ENCODE data around the gene KARS1.
"Not testable (repeated sequence)": the region's sequence is repeated elsewhere in the genome, so short reads cannot be mapped to it uniquely, and the experiment has no call there.

The KARS1 gene

DNA sequence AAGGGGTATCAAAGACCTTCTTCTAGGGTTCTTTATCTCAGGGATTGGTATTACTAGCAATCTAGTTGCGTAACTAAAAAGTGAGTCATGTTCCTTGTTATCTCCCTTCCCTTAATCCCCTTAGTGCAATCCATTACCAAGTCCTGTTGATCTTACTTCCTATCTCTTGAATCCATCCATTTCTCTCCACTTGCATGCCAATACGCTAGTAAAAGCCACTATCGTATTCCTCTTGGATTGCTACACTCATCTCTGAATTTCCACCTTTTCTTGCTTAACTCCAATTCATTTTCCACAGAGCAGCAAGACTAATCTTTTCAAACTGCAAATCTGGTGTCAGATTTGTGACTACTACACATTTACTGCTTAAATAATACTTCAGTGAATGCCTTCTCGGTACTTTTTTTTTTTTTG lies 22.5 kb downstream of the KARS1 start:
- DNase-seq (ENCODE audit: low spot score), result no peak

- DNase-seq (ENCODE audit: low spot score), result peak; percentile 97
Observed at GRCh38 chr16:75622761-75623605, 24.5 kb downstream of the KARS1 start, which contains the start of gene ADAT1. ADAT1 (minus strand) TSS chr16:75623281; CDS start chr16:75620799, 2,482 bp downstream.

- no peak for DNase-seq (ENCODE audit: low spot score)
Observed at GRCh38 chr16:75621170-75621477, 26.3 kb downstream of the KARS1 start.

DNA sequence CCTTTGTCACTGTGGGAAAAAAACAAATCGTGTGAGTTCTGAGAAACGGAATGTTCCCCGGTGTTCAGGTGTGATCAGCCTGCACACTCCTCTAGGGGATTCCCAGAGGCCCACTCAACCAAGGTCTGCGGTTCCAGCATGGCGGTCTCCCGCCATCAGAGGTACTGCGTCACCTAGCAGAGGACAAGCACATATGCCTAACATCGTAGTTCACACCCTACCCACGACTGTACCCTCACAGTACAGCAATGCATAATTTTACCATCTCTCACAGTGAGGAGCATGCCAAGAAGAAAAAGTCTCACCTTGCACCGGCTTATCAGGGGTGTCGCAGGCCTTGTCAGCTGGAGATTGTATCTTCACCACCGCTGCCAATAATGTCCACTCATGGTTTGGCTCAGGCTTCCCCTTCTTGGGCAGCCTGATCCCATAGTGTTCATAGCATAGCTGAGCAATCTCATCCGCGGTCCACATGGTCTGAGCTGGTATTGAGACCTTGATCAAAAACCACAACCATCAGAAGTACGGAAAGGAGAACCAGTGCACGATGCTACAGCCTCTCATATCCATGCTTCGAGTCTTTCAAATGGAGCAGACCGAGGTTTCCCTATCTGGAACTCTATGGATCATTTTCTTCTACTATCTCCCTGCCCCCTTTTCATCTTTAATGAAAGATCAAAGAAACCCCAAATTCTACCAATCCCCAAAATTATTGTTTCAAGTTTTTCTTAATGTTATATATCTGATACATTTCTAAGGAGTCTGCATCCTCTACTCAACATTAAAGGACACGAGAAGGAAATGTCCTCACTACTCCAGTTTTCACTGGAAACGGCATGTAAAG lies 26.9 kb downstream of the KARS1 start:
- DNase-seq (ENCODE audit: low spot score), result no peak

DNA sequence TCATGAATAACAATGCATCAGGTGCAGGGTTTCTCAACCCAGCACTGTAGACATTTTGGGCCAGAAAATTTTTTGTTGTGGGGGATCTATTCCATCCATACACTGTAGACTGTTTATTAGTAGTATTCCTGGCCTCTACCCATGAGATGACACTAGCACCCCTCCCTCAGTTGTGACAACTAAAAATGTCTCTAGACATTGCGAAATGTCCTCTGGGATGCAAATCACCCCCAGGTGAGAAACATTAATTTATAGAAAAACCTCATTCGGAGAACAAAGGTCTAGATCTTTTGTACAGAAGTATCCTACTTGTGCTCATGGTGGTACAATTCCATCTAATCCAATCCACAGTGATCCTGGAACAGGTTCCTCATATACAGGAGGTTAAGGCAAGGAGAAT lies 28.7 kb downstream of the KARS1 start:
- DNase-seq (ENCODE audit: low spot score), result no peak

DNA sequence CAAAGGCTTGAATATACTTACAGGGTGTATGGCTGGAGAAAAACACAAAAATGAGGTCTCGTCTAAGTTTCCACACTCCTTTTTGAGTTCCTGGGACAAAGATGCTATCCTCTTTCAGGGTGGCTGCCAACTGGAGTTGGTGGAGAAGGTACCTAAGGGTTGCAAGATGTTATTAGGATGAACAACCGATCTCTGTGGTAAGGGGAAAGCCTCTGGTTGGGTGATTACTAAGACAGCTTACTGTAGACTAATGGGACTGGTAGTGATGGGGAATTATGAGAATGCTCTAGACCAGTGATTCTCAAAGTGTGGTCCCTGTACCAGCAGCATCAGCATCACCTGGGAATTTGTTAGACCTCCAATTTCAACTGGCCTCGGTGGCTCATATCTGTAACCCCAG lies 30.3 kb downstream of the KARS1 start:
- DNase-seq (ENCODE audit: low spot score), result no peak

- DNase-seq (ENCODE audit: low spot score), result no peak
Observed at GRCh38 chr16:75616521-75617010, 30.9 kb downstream of the KARS1 start.

DNA sequence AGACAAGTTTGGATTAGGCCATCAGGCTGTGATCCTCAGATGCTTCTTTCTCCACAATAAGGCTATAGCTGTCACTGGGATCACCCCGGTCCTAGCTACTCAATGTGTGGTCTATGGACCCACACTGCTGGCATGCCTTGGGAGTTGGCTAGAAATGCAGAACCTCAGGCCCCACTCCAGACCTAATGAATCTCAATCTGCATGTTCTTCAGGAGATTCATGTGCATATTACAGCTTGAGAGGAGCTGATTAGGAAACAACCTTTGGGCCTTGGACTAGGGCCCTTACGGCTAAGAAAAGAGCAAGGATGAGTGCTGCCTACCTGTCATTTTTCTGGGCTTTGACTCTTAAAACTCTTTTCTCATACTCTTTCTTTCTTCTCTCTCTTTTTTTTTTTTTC lies 31.8 kb downstream of the KARS1 start:
- DNase-seq (ENCODE audit: low spot score), result no peak

DNA sequence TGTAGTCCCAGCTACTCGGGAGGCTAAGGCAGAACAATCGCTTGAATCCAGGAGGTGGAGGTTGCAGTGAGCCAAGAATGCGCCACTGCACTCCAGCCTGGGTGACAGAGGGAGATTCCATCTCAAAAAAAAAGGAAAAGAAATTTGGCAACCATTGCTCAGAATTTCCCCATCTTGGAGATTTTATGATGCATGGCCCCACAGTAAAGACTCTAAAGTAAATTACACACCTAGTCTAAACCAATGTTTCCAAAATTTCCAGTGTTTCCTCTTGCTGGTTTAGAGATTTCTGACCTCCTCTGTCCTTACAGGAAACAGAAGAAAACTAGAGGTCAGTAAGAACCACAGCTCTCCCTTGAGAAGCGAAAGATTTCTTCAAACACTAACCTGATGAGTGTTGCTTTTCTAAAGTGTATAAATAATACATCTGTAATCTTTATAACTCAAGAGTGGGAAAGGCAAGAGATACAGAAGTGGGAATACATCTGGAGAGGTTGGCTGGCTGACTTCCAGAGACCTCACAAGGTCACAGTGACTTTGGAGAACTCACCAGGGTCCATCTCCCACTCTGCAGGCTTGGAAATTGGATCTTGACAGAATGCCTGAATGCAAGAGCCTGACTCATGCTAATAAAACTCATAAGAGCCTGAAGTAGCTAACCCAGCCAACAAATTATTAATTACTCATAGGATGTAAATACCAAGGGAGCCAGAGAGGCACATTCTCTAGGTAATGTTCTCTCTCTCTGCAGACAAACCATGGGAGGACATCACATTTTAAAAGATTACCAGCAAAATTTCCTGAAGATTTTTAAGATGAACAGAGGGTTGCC lies 33.2 kb downstream of the KARS1 start:
- DNase-seq (ENCODE audit: low spot score), result peak; percentile 40

- DNase-seq (ENCODE audit: low spot score), result no peak
Observed at GRCh38 chr16:75606507-75606906, 41.0 kb downstream of the KARS1 start.

DNA sequence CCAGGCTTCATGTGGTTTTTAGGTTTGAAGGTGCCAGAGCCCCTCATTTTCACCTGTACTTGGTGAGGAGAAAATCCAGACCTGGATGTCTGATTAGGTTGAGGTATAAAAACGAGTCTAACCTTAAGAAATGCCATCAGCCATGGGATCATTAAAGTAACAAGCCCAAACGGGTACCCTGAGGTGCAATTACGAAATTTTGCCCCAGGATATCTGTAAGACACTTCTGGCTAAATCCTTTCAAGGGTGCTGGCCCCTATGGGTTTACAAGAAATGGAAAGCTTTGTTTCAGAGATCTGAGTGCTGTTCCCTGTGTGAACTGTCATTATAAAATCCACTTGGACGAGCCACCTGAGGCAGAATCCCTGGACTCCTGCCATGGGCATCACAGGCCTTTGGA lies 44.2 kb downstream of the KARS1 start:
- no peak for DNase-seq (ENCODE audit: low spot score)

DNA sequence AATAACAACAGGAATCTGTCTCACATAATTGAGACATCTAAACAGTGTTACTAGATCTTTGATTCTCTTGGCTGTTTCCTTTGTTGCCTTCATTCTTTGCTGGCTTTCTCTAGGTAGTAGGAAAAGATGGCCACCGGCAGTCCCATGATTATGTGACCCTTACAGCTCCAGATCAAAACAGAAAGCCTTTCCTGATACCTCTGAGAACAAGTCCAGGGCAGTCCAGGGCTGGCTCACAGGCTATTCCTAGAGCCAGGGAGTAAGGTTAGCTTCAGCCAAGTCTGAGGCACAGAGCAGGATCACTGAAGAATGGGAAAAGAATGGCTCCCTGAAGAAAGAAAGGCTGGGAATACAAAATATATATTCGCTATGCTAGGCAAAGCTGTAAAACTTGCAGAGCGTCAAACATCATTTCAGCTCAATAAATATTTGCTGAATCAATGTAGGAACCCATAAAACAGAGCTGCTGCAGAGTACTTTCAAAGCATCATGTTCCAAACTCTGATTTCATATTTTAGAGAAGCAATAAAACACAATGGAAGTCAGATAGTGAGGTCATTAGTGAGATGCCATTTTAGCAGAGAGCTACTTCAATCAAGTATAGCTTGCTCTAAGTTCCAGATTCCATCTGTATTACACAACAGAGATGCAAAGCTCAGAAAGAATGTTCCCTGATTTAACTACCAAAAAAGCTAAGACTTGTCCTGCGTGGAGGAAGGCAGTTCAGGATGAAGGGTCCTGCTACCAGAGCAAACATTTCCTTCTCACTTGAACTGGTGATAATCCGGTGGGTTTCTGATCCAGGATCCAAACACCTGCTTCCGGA lies 47.8 kb downstream of the KARS1 start:
- DNase-seq (ENCODE audit: low spot score), result no peak

- DNase-seq (ENCODE audit: low spot score), result peak; percentile 71
Observed at GRCh38 chr16:75593825-75594820, 53.3 kb downstream of the KARS1 start.

- DNase-seq (ENCODE audit: low spot score), result no peak
Observed at GRCh38 chr16:75593308-75593707, 54.2 kb downstream of the KARS1 start.

GRCh38 chr16:75591927-75592326 lies 55.5 kb downstream of the KARS1 start:
- not testable (repeated sequence) for DNase-seq (ENCODE audit: low spot score)

GRCh38 chr16:75590920-75591843 lies 56.3 kb downstream of the KARS1 start:
- no peak for DNase-seq (ENCODE audit: low spot score)

- no peak for DNase-seq (ENCODE audit: low spot score)
Observed at GRCh38 chr16:75589306-75589705, 58.2 kb downstream of the KARS1 start.

- DNase-seq (ENCODE audit: low spot score), result no peak
Observed at GRCh38 chr16:75588716-75589115, 58.7 kb downstream of the KARS1 start.

DNA sequence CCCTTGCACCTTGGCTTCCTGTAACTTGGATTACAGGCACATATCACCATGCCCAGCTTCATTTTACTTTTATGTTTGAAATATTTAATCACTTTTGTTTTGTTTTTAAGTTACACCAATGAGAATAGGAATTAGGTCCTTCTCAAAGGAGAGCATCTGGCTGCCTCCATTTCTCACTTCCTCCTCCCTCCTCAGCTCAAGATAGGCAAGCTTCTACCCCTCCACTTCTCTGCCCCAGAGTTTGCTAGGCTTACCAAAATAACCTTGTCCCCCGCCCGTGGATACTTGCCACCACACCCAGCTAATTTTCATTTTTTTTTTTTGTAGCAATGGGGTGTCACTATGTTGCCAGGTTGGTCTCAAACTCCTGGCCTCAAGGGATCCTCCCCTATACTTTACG lies 63.4 kb downstream of the KARS1 start:
- no peak for DNase-seq (ENCODE audit: low spot score)
